ENCODE data around the gene CCR8.
"Not testable (repeated sequence)": the region's sequence is repeated elsewhere in the genome, so short reads cannot be mapped to it uniquely, and the experiment has no call there.

The CCR8 gene

GRCh38 chr3:39313289-39313688 lies 16.2 kb upstream of the CCR8 start:
- no peak for DNase-seq (ENCODE audit: low read depth)
- H3K4me3 ChIP-seq (ENCODE audit: low read length), result no peak overlapping the region
- TF ChIP-seq, protein P1, sequence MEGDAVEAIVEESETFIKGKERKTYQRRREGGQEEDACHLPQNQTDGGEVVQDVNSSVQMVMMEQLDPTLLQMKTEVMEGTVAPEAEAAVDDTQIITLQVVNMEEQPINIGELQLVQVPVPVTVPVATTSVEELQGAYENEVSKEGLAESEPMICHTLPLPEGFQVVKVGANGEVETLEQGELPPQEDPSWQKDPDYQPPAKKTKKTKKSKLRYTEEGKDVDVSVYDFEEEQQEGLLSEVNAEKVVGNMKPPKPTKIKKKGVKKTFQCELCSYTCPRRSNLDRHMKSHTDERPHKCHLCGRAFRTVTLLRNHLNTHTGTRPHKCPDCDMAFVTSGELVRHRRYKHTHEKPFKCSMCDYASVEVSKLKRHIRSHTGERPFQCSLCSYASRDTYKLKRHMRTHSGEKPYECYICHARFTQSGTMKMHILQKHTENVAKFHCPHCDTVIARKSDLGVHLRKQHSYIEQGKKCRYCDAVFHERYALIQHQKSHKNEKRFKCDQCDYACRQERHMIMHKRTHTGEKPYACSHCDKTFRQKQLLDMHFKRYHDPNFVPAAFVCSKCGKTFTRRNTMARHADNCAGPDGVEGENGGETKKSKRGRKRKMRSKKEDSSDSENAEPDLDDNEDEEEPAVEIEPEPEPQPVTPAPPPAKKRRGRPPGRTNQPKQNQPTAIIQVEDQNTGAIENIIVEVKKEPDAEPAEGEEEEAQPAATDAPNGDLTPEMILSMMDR (IDR thresholded peaks at IDR 0.05; ENCODE audit: insufficient read depth, low read depth, low read length, missing control alignments), result no peak

GRCh38 chr3:39315420-39315819 lies 14.1 kb upstream of the CCR8 start:
- TF ChIP-seq, protein P1 (IDR thresholded peaks at IDR 0.05; ENCODE audit: insufficient read depth, low read depth, low read length, missing control alignments), result no peak
- no peak for DNase-seq (ENCODE audit: low read depth)
- H3K4me3 ChIP-seq (ENCODE audit: low read length), result no peak overlapping the region

GRCh38 chr3:39317571-39318169 lies 11.8 kb upstream of the CCR8 start:
- DNase-seq (ENCODE audit: low read depth), result peak; percentile 7
- TF ChIP-seq, protein P1 (IDR thresholded peaks at IDR 0.05; ENCODE audit: insufficient read depth, low read depth, low read length, missing control alignments), result no peak
- H3K4me3 ChIP-seq (ENCODE audit: low read length), result no peak overlapping the region

DNA sequence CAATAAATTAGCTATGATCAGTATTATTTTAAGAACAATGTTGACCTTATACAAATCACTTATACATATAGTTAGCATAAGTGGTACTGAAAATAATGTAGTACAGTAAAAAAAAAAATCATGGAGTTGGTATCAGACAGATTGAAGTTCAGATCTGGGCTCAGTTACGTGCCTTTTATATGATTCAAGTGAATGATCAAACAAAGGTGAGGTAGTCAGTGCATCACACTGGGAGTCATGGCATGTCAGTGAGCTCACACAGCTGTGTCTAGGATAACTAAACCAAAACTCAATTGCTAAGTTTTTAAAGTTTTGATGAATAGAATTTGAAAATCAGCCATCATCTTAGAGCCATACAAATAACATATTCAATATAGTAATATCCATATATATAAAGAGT lies 11.2 kb upstream of the CCR8 start:
- peak; percentile 20 for DNase-seq (ENCODE audit: low read depth)
- TF ChIP-seq, protein P1 (IDR thresholded peaks at IDR 0.05; ENCODE audit: insufficient read depth, low read depth, low read length, missing control alignments), result no peak
- no peak overlapping the region for H3K4me3 ChIP-seq (ENCODE audit: low read length)

DNA sequence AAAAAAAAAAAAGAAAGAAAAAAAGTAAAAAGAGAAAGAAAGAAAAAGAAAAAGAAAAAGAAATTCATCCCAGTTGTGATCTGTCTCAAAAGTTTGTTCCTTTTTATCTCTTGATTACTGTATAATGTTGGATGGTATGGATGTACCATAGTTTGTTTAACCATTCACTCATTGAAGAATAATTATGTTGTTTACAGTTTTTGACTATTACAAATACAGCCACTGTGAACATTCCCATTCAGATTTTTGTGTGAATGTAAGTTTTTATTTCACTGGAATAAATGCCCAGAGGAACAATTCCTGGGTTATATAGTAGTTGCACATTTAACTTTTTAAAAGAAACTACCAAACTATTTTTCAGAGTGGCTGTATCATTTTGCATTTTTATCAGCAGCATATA lies 10.3 kb upstream of the CCR8 start:
- H3K4me3 ChIP-seq (ENCODE audit: low read length), result no peak overlapping the region
- TF ChIP-seq, protein P1 (IDR thresholded peaks at IDR 0.05; ENCODE audit: insufficient read depth, low read depth, low read length, missing control alignments), result no peak
- DNase-seq (ENCODE audit: low read depth), result no peak

- not testable (repeated sequence) for DNase-seq (ENCODE audit: low read depth); H3K4me3 ChIP-seq (ENCODE audit: low read length)
Observed at GRCh38 chr3:39321574-39321983, 7.9 kb upstream of the CCR8 start.

- H3K4me3 ChIP-seq (ENCODE audit: low read length); DNase-seq (ENCODE audit: low read depth): not testable (repeated sequence)
Observed at GRCh38 chr3:39322209-39322715, 7.2 kb upstream of the CCR8 start.

- DNase-seq (ENCODE audit: low read depth), result no peak
- TF ChIP-seq, protein P1 (IDR thresholded peaks at IDR 0.05; ENCODE audit: insufficient read depth, low read depth, low read length, missing control alignments), result no peak
- H3K4me3 ChIP-seq (ENCODE audit: low read length), result no peak overlapping the region
Observed at GRCh38 chr3:39322936-39323335, 6.6 kb upstream of the CCR8 start.

Measured in epithelial cell of esophagus (primary cell).